Measurements from ENCODE around the gene LIN37. TPM values are rescaled to one million over a fixed set of nuclear protein-coding genes. Genes with fewer than 3 reads are reported as not detected.

LIN37 gene
- total RNA-seq, 1 donor from 2014 or later: 3.0 TPM

DNA sequence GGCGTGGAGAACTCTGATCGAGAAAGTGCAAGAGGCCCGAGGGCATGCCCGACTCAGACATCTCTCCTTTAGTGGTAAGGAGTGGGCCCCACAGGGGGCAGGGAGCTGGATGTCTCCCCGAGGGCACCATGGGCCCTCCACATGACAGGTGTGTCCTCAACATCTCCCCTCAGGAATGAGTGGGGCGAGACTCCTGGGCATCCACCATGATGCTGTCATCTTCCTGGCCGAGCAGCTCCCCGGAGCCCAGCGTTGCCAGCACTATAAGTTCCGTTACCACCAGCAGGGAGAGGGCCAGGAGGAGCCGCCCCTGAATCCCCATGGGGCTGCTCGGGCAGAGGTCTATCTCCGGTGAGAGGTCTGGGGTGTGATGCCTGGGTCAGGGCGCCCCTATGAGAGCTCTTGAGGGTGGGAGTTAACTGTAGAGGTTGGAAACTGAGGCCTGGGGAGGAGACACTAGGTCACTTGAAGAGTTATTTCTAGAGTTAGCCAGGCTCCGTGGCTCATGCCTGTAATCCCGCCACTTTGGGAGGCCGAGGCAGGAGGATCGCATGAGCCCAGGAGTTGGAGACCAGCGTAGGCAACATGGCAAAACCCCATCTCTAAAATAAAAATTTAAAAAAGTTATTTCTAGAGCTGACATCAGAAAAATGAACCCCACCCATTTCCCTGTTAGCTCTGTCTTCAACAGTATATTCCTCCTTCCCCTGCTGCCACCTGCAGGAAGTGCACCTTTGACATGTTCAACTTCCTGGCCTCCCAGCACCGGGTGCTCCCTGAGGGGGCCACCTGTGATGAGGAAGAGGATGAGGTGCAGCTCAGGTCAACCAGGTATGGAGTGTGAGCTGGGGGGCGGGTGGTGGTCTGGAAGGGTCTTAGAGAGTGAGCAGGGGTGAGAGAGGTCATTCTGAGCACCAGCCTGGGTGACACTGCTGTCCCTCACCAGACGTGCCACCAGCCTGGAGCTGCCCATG, 11.2 kb upstream of the LIN37 start:
- no peak for ATAC-seq

DNA sequence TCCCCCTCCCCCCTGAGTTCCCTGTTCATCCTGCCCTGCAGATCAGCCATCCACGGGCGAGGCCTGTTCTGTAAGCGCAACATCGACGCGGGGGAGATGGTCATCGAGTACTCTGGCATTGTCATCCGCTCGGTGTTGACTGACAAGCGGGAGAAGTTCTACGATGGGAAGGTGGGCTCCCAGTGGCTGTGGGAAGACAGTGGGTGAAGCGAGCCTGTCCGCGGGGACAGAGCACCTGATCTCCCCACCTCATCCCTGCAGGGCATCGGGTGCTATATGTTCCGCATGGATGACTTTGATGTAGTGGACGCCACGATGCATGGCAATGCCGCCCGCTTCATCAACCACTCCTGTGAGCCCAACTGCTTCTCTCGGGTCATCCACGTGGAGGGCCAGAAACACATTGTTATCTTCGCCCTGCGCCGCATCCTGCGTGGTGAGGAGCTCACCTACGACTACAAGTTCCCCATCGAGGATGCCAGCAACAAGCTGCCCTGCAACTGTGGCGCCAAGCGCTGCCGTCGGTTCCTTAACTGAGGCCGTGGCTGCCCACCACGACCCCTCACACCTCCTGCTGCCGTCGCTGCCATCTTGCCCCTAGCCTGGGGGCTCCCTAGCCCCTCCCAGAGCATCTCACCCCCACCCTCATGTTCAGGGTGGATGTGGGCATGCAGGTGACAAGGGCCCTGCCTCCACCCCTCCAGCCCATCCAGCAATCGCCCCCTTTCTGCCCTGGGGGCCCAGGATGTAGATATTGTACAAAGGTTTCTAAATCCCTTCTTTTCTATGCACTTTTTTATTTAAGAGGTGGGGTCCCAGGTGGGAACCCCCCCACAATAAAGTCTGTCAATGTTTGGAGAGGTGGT, 10.1 kb upstream of the LIN37 start:
- ATAC-seq: no peak

- no peak for ATAC-seq
Measured at GRCh38 chr19:35738887-35739229, 9.5 kb upstream of the LIN37 start.

DNA sequence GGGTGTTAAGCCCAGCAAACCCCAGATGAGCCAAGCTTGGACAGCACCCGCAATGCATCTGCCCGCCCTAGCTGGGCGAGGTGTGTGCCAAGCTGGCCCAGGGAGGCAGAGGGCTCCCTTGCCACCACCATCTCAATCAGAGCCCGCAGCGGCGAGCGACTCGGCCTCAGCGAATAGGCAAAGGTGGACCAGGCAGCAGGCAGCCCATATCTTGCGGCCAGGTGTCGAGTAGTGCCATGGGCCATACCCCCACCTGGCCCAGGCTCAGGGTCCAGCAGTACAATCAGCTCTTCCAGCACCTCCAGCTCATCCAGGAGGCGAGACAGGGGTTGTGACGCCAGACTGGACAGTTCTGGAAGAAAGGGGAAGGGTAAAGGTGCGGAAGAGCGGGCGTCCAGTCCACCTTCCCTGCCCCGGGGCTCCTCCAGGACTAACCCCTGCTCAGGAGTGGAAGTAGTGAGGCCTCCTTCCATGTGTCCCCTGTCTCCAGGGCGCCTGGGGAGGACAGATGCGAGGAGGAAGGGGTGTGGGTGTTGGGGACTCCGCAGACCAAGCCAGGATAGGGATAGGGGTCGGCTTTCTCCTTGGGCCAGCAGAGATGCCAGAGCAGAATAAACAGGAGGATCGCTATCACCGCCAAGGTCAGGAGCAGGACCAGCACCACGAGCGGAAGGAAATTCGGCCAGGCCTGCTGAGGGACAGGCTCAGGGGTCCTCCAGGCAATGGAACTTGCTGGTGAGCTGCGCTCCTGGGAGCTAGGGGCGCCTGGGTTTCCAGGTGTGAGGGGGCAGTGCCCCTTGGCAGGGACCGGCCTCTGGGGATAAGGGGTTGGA, 8.9 kb upstream of the LIN37 start:
- ATAC-seq: no peak

- peak; percentile 6 for ATAC-seq
Measured at GRCh38 chr19:35740108-35740422, 8.3 kb upstream of the LIN37 start.

- ATAC-seq: peak; percentile 80
Measured at GRCh38 chr19:35740423-35741202, 7.8 kb upstream of the LIN37 start.

DNA sequence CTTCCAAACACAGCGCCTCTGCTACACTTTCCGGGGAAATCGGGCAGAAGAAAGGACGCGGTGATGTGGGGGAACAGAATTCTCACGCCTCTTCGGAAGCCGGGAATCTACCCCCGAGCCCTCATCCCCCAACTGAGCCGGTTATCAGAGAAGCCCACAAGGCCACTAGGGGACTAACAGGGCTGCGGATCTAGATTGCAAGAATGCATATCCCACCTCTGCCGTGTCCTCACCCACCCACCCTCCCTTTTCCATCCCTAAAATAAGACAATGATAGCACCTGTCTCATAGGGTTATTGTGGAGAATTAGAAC, 7.2 kb upstream of the LIN37 start:
- ATAC-seq: no peak

GRCh38 chr19:35742121-35742724, 6.2 kb upstream of the LIN37 start, which contains the start of gene IGFLR1:
TSS of gene IGFLR1 (minus strand) at chr19:35742452. CDS start at chr19:35741180, 1,272 bp downstream.
- no peak for ATAC-seq

GRCh38 chr19:35743640-35744429, 4.5 kb upstream of the LIN37 start:
- ATAC-seq: no peak

- peak; percentile 71 for ATAC-seq
Measured at GRCh38 chr19:35744430-35745327, 3.7 kb upstream of the LIN37 start.

DNA sequence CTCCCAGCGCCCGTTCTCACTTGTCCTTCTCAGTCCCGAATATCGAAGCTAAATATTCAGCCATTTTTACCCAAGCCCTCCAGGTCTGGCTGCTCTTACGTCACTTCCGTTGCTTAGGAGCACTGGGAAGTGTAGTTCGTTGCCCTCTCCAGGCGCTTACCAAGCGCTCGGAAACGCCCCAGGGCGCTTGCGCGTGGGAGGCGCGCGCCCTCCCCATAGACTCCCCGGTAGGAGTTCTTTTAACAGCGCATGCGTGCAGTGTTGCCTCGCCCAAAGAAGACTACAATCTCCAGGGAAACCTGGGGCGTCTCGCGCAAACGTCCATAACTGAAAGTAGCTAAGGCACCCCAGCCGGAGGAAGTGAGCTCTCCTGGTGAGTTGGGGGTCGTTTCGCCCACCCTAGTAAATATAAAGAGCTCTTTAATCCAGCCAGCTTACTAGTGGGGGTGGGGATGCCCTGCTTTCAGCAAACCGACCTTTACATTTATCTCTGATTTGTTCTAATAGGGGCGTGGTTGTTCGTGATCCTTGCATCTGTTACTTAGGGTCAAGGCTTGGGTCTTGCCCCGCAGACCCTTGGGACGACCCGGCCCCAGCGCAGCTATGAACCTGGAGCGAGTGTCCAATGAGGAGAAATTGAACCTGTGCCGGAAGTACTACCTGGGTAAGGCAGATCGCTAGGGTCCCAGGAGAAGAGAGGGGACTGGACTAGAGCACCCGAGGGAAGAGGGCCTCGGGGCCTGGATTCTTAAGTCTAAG, 2.9 kb upstream of the LIN37 start, which contains the start of the genes PSENEN and U2AF1L4:
TSS of gene PSENEN (plus strand) at position 324 of the 759 bp plus-strand sequence. CDS start at position 604, 280 bp downstream.
TSS of gene U2AF1L4 (minus strand) at position 91 of the 759 bp plus-strand sequence. CDS start at position 64, 27 bp downstream.
- peak; percentile 82 for ATAC-seq

- ATAC-seq: no peak
Measured at GRCh38 chr19:35746087-35746462, 2.3 kb upstream of the LIN37 start.

GRCh38 chr19:35746531-35746930, 1.8 kb upstream of the LIN37 start:
- ATAC-seq: no peak

DNA sequence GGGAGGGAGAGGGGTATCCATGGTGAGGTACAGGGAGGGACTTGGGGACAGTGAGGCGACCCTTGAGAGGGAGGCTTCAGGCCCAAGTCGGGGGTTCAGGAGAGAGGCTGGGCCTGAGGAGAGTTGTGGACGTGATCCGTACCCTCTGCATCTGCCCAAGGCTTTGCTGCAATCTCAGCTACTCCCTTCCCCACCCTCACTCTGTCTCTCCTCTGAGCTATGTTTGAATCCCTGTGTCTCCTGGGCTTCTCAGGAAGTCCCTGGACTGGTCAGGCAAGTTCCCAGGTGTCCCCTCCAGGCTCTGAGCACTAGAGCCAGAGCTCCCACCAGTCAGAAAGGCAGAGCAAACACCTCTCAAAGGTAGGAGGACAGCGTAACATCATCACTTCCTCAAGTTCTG, 1.8 kb downstream of the LIN37 start:
- no peak for ATAC-seq

DNA sequence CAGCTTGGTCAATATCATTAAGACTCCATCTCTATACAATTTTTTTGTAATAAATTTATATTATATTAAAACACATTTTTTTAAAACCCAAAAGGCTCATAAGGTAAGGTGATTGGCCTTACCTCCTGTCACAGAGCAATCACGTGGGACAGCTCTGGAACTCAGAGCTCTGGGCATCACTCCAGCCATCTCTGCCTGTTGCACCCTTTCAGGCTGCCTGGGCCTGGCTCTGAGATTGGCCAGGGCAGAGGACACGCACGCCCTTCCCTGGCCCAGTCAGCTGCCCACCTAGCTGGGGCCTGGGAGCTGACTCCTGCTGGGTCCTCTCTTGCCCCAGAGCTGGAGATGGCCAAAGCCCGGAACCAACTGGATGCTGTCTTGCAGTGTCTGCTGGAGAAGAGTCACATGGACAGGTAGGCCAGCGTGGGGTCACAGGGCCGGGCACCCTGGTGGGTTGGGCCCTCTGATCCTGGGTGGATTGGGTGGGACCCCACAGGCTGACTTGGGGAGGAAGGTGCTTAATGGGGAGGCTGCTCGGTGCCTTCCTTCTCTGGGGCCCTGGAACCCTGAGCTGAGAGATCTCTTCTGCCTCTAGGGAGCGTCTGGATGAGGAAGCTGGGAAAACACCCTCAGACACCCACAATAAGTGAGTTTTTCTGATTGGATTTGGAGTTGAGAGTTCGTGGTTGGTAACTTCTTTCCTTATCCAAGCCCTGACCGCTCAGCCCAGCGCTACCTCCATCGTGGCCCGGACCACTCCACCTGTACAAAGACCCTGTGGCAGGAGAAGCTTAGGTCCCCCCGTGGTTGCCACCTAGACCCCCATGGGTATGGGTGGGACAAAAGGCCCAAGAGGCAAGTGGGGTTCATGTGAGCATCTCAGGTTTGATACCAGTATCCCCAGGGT, 3.7 kb downstream of the LIN37 start:
- ATAC-seq: no peak

- no peak for ATAC-seq
Measured at GRCh38 chr19:35752746-35753350, 4.5 kb downstream of the LIN37 start.
